ENCODE data around the gene ITGA2.

- TF ChIP-seq CTCF (IDR thresholded peaks at IDR 0.05; ENCODE audit: poor library complexity, severe bottlenecking) (no peak), EZH2 (IDR thresholded peaks at IDR 0.05; ENCODE audit: borderline replicate concordance, insufficient read depth, low read length, poor library complexity, severe bottlenecking) (no peak), MXI1 (conservative IDR thresholded peaks at IDR 0.05; ENCODE audit: poor library complexity, severe bottlenecking) (no peak), TAF1 (IDR thresholded peaks at IDR 0.05; ENCODE audit: low read depth) (no peak), EP300 (conservative IDR thresholded peaks at IDR 0.05; ENCODE audit: poor library complexity, severe bottlenecking) (no peak), POLR2AphosphoS5 (IDR thresholded peaks at IDR 0.05) (no peak)
- TF ChIP-seq, protein P1, sequence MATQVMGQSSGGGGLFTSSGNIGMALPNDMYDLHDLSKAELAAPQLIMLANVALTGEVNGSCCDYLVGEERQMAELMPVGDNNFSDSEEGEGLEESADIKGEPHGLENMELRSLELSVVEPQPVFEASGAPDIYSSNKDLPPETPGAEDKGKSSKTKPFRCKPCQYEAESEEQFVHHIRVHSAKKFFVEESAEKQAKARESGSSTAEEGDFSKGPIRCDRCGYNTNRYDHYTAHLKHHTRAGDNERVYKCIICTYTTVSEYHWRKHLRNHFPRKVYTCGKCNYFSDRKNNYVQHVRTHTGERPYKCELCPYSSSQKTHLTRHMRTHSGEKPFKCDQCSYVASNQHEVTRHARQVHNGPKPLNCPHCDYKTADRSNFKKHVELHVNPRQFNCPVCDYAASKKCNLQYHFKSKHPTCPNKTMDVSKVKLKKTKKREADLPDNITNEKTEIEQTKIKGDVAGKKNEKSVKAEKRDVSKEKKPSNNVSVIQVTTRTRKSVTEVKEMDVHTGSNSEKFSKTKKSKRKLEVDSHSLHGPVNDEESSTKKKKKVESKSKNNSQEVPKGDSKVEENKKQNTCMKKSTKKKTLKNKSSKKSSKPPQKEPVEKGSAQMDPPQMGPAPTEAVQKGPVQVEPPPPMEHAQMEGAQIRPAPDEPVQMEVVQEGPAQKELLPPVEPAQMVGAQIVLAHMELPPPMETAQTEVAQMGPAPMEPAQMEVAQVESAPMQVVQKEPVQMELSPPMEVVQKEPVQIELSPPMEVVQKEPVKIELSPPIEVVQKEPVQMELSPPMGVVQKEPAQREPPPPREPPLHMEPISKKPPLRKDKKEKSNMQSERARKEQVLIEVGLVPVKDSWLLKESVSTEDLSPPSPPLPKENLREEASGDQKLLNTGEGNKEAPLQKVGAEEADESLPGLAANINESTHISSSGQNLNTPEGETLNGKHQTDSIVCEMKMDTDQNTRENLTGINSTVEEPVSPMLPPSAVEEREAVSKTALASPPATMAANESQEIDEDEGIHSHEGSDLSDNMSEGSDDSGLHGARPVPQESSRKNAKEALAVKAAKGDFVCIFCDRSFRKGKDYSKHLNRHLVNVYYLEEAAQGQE (IDR thresholded peaks at IDR 0.05; ENCODE audit: borderline replicate concordance), result no peak
Measured at GRCh38 chr5:53032188-53032587, 43.0 kb downstream of the ITGA2 start.
